Measurements from ENCODE around the gene GPC6.

DNA sequence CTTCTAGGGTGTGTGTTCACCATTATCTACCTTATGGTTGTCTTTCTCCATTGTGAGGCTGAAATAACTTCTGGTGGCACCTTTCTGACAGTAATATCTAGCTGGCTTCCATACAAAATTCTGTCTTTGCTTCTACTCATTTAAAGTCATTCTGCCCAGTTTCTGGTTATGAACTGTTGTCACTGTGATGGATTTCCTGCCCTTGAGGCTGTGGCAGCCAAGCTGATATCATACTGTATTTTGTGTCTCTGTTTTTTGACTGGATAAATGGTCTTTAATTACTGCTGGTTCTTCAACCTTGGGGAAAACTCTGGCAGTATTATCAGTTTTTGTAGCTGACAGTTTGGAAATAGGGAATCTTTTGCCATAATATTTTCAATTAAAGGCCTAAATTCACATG lies 233.4 kb downstream of the GPC6 start:
- TF ChIP-seq POLR2A (IDR thresholded peaks at IDR 0.05): no peak
- TF ChIP-seq, protein P1, sequence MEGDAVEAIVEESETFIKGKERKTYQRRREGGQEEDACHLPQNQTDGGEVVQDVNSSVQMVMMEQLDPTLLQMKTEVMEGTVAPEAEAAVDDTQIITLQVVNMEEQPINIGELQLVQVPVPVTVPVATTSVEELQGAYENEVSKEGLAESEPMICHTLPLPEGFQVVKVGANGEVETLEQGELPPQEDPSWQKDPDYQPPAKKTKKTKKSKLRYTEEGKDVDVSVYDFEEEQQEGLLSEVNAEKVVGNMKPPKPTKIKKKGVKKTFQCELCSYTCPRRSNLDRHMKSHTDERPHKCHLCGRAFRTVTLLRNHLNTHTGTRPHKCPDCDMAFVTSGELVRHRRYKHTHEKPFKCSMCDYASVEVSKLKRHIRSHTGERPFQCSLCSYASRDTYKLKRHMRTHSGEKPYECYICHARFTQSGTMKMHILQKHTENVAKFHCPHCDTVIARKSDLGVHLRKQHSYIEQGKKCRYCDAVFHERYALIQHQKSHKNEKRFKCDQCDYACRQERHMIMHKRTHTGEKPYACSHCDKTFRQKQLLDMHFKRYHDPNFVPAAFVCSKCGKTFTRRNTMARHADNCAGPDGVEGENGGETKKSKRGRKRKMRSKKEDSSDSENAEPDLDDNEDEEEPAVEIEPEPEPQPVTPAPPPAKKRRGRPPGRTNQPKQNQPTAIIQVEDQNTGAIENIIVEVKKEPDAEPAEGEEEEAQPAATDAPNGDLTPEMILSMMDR (IDR thresholded peaks at IDR 0.05): no peak
